HG03571 (cell line): ENCODE results near the gene GAL3ST2.
"Not testable (repeated sequence)": the region's sequence is repeated elsewhere in the genome, so short reads cannot be mapped to it uniquely, and the experiment has no call there.

Source experiments
- ATAC-seq: cut with Tn5 transposase; IDR thresholded peaks from one replicate; pipeline ENCODE4 v1.9.1; 2021; ENCODE audit not compliant: unreplicated experiment

GAL3ST2 gene

DNA sequence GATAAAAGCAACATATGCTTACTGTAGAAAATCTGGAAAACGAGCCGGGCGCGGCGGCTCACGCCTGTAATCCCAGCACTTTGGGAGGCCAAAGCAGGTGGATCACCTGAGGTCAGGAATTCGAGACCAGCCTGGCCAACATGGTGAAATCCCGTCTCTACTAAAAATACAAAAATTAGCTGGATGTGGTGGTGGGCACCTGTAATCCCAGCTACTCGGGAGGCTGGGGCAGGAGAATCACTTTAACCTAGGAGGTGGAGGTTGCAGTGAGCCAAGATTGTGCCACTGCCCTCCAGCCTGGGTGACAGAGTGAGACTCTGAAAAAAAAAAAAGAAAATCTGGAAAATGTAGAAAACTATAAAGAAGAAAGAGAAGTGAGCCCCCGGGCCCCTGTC, 41.2 kb downstream of the GAL3ST2 start:
- ATAC-seq: not testable (repeated sequence)

DNA sequence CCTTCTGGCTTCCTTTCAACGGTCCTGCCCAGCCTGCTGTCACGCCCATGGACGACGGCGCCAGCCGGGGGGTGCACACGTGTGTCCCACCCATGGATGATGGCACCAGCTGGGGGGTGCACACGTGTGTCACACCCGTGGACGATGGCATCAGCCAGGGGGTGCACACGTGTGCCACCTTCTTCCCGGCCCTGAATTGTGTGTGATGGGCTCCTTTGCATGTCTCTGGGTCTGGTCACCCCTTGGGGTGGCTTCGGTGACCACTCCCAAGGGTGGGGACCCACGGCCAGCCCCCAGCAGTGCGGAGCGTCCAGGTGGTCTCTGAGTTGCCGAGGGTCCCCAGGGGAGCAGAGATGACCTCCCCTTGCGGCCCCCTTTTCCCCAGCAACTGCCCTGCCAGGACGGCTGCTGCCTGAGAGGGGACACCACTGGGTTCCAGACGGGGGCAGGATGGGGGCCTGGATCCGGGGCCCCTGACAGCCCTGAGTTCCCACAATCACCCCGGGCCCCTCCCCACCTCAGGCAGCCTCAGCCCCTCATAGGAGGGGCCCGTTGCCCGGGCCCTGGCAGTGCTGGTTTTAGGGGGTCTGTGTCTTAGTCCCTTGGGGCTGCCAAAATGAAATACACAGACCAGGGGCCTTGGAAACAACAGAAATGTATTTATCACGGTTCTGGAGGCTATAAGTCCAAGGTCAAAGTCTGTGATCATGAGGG, 41.8 kb downstream of the GAL3ST2 start:
- no peak for ATAC-seq

DNA sequence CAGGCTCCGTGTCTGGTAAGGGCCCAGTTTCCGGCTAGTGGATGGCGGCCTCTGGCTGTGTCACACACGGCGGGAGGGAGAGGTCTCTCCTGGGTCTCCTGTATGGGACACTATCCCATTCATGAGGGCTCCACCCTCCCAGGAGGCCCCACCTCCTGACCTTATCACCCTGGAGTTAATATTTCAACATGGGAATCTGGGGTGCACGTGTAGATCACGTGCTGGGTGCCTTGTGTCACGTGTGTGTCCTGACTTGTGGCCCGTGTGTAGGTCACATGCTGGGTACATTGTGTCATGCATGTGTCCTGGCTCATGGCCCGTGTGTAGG, 42.3 kb downstream of the GAL3ST2 start:
- no peak for ATAC-seq

DNA sequence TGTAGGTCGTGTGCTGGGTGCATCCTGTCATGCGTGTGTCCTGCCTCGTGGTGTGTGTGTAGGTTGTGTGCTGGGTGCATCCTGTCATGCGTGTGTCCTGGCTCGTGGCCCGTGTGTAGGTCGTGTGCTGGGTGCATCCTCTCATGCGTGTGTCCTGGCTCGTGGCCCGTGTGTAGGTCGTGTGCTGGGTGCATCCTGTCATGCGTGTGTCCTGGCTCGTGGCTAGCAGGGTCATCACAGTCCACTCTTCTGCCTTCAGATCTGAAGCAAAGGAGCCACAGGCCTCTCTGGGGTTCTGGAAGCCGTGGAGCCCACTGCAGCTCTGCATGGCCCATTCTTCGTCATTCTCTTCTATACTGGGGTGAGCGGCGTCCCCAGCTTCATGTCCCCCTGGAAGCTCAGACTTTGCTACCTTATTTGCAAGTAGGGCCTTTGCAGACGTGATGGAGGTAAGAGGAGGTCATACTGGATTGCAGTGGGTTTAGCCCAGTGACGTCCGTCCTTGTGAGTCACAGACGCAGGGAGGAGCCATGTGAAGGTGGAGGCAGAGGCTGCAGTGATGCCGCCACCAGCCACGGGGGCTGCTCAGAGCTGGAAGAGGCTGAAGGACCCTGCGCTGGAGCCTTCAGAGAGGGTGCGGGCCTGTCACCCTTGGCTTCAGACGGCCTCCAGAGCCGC, 43.5 kb downstream of the GAL3ST2 start:
- ATAC-seq: not testable (repeated sequence)

DNA sequence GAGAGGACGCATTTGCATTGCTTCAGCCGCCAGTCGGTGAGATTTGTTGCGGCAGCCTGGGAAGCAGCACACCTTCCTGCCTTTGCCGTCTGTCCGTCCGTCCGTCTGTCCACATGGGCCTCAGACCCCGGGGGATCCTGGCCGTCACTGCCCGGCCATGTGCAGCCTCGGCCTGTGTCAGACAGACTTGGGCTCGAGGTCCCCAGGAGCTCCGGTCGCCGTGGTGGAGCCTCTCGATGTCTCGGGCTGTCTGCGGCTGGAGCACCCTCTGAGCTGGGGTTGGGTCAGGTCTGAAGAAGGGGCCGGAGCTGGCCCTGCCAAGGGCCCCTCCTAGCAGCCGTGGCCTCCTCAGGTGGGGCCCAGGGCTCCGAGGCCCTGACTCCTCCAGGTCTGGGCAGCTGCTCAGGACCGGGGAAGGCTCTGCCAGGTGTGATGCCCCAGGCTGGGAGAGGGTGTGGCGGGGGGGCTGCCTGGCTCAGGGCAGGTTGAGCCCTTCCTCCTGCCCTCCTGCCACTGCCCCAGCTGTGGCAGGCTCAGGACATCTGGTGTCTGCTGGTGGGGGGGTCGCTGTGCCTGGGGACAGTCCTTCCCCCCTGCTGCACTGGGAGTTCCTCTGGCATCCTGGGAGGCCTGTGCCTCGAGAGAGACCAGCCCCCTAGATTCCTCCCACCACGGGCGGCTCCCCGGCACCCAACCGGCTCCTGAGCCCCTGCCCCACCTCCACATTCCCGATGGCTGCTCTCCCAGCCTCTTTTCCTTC, 44.2 kb downstream of the GAL3ST2 start:
- no peak for ATAC-seq

DNA sequence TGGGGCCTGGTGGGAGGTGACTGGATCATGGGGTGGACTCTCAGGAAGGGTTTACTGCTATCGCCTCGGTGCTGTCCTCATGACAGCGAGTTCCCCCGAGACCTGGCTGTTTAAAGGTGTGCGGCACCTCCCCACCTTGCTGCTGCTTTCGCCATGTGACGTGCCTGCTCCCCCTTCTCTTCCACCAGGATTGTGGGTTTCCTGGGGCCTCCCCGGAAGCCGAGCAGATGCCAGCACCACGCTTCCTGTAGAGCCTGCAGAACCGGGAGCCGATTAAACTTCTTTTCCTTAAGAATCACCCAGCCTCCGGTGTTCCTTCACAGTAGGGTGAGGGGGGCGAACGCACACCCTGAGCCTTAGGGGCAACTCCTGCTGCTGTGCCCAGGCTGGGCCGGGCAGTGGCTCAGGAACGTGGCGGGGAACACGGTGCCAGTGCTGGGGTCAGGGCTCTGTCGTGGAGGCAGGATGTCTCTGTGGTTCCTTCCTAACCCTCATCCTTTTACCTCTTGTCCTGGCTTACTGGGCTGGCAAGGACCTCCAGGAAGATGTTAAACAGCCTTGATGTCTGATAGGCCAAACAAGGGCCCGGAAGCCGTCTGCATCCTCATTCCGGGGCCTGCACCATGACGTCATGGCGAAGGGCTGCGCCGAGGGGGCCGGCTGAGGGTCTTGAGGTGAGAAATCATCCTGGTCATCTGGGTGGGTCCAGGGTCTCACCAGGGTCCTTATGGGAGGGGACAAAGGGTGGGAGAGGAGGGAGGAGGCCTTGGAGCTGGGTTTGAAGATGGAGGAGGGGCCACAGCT, 45.0 kb downstream of the GAL3ST2 start:
- ATAC-seq: no peak

DNA sequence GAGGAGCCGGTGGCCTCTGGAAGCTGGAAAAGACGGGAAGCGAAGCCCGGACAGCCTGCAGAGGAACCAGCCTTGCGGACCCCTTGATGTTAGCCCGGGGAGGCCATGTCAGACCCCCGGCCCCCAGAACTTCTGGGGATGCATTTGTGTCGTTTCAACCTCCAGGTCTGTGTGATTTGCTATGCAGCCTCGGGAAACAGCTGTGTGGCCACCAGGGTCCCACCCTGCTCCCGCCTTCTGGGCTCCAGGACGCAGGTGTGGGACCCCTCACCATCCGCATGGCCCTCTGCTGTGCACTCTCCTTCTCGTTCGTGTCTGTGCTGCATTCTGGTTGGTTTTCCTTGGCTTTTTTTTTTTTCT, 45.6 kb downstream of the GAL3ST2 start:
- ATAC-seq: no peak

DNA sequence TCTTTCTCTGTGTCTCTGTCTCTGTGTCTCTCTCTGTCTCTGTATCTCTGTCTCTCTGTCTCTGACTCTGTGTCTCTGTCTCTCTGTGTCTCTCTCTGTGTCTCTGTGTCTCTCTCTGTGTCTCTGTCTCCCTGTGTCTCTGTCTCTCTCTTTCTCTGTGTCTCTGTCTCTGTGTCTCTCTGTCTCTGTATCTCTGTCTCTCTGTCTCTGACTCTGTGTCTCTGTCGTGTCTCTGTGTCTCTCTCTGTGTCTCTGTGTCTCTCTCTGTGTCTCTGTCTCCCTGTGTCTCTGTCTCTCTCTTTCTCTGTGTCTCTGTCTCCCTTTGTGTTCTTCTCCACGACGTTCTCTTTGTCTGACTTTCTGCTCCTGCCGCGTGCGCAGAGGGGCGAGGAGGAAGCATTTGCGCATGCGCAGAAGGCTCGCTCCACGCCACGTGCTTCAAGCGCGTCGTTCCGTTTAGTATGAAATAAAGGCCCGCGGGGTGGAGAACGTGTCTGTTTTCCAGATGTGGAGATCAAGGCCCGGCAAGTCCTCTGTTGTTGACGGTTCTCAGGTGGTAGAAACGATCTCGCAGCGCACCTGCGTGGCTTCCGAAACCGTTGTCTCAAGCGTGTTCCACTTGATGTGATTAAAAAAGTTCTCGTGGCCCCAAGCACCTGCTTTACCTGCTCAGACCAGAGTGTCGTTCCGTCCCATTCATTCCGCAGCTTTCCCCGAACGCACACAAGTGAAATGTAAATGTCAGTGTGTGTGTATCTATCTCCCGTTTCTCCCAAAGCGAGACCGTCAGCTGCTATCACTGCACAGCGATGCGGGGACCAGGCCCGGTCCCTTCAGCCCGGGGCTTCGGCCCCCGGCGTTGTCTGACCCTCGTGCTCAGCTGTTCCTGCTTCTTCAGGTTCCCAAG, 47.2 kb downstream of the GAL3ST2 start:
- not testable (repeated sequence) for ATAC-seq

DNA sequence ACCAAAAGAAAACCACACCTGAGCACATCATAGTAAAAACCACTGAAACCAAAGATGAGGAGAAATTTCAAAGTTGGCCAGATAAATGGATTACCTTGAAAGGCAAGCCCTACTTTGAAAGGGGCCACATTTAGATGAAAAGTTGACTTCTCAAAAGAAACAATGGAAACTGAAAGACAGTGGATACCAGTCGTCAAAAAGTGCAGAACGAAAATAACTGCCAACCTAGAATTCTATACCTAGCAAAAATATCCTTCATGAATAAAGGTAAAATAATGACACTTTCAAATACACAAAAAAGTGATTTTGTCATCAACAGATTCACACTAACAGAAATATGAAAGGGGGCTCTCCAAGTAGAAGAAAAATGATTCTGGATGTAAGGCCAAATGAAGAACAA, 50.8 kb downstream of the GAL3ST2 start:
- no peak for ATAC-seq

DNA sequence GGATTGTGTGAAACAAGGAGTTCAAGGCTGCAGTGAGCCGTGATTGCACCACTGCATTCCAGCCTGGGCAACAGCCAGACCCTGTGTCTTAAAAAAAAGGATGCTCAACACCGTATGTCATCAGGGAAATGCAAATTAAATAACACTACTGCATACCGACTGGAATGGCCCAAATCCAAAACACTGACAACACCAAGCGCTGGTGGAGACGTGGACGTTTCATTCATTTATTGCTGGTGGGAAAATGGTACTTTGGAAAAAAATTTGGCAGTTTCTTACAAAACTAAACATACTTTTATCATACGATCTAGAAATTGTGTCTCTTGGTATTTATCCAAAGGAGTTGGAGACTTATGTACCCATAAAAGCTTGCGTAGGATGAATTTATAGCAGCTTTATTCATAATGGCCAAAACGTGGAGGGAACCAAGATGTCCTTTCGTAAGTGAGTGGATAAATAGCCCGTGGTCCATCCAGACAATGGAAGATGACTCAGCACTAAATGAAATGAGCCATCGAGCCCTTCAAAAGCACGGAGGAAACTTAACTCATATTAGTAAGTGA, 56.6 kb downstream of the GAL3ST2 start:
- ATAC-seq: no peak

DNA sequence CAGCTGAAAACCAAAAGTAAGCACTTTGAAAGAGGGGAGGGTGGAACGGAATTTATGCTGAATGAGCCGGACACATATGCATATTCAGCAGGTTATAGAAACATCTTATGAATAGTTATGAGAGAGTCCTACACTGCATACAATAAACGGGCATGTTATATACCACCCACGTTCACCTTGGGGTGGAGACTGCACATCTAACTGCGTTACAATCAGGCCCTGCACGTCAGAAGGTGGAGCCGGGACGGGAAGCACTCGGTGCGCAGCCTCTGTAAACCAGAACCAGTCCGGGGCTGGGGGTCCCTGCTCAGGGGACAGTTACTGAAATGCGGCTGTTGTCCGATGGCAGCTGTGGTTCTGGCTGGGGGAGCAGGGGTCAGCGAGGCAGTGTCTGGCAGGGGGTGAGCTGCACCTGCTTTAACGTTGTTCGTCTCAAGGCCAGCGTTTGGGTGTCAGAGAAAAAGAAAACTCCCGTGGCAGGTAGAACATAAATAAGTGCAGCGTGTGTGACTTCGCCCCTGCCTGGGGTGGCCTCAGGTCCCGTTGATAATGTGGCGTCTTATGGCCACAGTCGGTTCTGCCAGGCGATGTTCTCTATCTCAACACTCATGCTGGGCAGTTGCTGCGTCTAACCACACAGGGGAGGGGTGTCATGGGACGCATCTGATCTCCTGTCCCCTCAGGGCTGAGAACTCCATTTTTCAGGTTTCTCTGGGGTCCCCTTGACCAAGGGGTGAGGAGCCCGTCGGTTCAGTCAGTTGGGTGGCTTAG, 57.3 kb downstream of the GAL3ST2 start:
- not testable (repeated sequence) for ATAC-seq

DNA sequence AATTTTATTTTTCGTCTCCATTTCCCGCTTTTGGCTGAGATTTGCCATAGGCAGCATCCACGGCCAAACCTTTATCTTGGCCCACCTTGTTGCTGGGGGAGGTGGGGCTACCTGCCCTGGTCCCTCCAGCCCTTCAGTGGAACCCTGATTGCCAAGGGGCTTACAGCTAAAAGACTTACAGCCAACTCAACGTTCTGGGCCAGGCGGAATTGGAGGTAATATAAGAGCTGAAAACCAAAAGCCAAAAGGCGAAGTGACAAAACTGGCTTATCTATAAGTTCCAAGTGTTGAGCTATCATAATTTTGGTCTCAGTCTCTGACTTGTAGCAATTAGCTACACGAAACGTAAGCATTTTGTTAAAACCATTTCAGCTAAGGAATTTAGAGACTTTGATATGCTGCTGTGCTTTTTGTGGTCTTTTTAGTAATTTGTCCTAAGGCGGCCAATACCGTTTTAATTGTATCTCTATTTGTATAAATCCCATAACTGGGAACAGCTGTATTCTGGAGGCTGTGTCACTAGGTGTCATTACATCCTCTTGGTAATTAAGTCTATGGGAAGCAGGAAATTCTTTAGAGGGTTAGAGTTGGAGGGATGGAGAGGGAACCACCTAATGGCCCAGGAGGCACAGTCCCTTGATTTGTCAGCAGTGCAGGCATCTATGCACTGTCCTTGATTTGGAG, 58.0 kb downstream of the GAL3ST2 start:
- ATAC-seq: no peak

DNA sequence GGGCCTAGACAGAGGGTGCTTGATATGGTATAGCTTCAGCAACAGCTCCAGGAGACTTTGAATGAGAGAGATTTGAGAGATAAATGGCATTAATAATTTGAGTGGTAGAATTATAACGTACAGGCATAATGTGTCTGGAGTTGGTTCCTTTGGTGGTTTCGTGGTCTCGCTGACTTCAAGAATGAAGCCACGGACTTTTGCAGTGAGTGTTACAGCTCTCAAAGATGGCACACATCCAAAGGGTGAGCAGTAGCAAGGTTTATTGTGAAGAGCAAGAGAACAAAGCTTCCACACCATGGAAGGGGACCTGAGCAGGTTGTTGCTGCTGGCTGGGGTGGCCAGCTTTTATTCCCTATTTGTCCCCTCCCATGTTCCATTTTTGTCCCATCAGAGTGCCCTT, 59.0 kb downstream of the GAL3ST2 start:
- ATAC-seq: no peak

DNA sequence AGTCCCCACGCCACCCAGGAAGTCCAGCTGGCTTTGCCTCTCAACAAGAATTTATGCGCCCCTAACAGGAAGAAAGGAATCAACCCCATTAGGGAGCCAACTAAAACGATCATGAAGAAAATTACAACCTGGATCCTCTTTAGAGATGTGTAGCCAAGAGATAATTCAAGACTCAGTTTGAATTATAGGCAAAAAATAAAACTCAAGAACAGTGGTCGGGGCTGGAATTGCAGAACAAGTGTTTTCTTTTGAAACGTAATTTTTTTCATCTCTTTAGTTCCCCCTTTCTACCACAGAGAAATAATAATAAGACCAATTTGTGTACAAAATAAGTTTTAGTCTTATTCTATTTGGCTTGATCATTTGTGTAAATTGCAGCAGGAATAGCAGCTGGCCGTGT, 59.7 kb downstream of the GAL3ST2 start:
- no peak for ATAC-seq

DNA sequence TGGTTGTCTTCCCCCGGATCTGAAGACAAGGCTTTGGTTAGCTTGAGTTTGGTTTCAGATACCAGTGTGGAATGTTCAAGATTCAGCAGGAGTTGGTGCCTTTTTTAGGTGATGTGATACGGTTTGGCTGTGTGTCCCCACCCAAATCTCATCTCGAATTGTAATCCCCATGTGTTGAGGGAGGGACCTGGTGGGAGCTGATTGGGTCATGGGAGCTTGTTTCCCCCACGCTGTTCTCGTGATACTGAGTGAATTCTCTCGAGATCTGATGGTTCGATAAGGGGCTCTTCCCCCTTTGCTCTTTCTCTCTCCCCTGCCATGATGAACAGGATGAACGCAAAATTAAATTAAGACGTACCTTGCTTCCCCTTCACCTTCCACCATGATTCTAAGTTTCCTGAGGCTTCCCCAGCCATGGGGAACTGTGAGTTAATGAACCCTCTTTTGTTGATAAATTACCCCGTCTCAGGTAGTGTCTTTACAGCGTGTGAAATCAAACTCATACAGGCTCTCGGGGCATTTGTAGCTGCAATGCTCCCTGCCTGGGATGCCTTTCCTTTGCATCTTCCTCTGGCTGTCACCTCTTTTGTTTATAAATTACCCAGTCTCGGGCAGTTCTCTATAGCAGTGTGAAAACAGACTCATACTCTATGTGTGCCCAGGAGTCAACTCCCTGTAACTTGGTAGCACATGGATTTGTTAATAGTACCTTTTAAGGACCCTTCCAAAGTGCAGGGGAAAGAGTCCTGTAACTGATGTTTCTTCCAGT, 60.8 kb downstream of the GAL3ST2 start:
- no peak for ATAC-seq

DNA sequence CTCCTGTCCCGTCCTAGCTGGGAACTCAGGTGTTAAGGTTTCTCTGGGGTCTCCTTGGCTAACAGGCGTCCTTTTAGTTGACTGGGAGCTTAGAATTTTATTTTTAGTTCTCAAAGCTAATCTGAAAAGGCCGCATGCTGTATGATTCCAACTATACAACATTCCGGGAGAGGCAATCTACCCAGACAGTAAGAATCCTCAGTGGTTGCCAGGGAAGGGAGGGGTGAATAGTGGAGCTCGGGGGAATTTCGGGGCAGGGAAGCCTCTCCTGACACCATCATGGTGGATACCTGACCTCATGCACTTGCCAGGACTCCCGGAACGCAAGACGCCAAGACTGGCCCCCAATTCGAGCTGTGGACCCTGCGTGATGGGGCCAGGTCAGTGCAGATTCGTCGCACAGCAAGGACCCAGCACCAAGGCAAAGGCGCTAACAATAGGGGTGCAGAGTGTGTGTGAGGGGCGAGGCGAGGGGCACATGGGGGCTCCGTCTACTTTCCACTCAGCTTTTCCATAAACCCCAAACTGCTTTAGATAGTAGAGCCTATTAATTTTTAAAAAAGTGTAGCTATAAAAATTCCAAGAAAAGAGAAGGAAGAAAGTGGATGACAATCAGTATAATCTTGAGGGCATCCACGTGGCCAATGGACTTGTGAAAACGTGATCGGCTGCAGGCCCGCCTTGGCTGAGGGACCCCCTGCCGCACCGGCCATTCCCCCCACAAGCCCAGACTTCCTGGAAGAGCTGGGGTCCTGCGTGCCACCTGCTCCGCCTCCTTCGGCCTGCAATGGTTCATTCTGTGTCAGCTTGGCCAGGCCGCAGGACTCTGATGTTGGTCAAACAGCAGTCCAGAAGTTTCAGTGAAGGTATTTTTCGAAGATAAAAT, 64.8 kb downstream of the GAL3ST2 start:
- ATAC-seq: no peak

DNA sequence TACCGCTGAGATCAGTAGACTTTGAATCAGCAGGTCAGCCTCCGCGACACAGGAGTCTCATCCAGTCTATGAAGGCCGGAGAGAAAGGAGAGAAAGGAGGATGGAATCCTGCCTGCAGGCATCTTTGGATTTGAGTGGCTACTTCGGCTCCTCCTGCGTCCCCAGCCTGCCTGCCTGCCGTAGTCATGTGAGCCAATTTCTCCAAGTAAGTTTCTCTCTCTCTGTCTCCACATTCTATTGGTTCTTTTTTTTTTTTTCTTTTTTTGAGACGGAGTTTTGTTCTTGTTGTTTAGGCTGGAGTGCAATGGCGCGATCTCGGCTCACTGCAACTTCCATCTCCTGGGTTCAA, 65.4 kb downstream of the GAL3ST2 start:
- no peak for ATAC-seq
